Subcutaneous adipose tissue (tissue), 4 donors: ENCODE measurements around the gene UCHL5. TPM values are rescaled to one million over a fixed set of nuclear protein-coding genes. Genes with fewer than 3 reads are reported as not detected.

Experiments used
- total RNA-seq, 4 donors: library from RNA; depleted of rRNA; stranded (reverse); fragments of >200 nt; gene quantifications; one replicate each; pipeline ENCODE4 v1.1.0, GENCODE V29; 2016
- TF ChIP-seq, protein P1 (sequence below): fragments of 450-650 bp; IDR thresholded peaks from one replicate; pipeline ENCODE4 v1.5.1; 2016; ENCODE audit warnings: low read depth, mild to moderate bottlenecking, control low read depth, antibody characterized with exemption, moderate library complexity

Gene UCHL5
- total RNA-seq, 4 donors from 2014 or later: 29.2 to 42.6 (median 34.0) TPM

DNA sequence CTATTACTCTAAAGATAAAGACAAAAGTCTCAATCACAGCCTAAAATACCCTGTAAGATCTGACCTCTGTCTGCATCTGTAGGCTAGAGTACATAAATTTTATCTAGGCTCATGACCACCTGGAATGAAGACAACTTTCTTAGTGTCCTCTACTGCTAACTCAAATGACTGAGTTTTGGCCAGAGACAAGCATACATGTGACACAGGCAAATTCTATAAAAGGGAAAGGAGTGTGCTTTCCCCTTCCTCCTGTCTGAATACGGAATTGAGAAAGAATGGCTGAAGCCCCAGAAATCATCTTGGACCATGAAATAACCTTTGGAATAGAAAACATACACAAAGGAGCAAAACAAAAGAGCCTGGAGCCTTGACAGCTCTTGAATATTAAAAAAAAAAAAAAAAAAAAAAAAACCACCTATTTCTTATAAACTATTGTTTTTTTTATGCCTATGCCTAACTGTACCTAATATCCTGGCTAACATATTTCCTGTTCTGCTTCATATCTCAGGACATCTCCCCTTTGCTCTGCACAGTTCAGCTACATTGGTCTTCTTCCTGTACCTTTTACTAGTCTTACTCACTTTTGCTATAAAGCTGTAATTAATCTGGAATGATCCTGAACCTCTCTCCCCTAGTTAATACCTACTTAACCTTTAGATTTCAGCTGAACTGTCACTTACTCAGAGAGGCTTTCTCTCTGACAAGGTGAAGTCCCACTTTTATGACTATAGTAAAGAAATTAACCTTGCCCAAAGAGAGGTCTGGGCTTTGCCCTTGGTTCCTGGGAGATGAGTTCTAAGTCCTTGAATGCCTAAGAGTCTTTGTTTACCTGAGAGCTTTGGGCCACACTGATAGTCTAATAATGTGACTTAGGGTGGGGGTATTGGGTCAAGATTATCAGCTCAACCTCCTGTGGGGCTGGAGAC, 16.1 kb downstream of the UCHL5 start:
- TF ChIP-seq, protein P1, sequence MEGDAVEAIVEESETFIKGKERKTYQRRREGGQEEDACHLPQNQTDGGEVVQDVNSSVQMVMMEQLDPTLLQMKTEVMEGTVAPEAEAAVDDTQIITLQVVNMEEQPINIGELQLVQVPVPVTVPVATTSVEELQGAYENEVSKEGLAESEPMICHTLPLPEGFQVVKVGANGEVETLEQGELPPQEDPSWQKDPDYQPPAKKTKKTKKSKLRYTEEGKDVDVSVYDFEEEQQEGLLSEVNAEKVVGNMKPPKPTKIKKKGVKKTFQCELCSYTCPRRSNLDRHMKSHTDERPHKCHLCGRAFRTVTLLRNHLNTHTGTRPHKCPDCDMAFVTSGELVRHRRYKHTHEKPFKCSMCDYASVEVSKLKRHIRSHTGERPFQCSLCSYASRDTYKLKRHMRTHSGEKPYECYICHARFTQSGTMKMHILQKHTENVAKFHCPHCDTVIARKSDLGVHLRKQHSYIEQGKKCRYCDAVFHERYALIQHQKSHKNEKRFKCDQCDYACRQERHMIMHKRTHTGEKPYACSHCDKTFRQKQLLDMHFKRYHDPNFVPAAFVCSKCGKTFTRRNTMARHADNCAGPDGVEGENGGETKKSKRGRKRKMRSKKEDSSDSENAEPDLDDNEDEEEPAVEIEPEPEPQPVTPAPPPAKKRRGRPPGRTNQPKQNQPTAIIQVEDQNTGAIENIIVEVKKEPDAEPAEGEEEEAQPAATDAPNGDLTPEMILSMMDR: no peak

DNA sequence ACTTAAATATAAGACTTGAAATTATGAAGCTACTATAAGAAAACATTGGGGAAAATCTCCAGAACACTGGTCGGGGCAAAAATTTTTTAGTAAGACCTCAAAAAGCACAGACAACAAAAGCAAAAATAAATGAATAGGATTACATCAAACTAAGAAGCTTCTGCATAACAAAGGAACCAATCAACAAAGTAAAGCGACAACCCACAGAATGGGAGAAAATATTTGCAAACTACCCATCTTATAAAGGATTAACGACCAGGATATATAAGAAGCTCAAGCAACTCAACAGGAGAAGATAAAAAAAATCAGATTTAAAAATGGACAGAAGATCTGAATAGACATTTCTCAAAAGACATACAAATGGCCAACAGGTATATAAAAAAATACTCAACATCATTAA, 19.1 kb downstream of the UCHL5 start:
- TF ChIP-seq, protein P1: no peak

DNA sequence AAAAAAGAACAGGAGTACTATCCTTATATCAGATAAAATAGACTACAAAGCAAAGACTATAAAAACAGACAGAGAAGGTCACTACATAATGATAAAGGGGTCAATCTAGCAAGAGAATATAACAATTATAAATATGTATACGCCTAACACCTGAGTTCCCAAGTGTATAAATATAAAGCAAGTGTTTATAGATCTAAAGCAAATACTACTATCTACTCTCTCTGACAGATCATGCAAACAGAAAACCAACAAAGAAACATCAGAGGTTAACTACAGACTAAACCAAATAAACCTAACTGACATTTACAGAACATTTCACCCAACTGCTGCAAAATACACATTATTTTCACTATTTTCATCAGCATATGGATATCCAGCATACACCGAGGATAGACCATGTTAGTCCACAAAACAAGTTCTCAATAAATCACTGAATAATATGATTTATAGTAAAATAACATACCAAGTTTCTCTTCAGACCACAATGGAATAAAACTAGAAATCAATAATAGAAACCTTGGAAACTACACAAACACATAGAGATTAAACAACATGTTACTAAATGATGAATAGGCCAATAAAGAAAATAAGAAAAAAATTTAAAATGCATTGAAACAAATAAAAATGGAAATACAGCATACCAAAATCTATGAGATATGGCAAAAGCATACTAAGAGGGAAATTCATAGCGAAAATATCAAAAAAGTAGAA, 22.7 kb downstream of the UCHL5 start:
- TF ChIP-seq, protein P1: no peak

DNA sequence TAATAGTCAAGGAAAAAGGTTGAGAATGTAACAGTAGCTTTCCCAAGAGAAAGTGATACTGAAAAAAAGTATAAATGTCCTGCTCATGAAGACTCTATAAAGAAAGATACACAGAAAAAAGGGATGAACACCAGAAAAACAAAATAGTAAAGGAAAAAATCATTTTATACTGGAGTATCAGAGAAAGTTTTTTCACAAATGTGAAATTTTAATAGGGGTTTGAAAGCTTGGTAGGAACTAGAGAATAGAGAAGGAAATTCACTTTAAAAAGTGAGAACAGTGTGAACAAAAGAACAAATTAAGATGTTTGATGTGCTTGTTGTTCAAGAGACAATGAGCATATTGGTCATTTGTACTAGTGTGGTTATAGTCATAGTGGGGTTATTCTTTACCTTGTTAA, 25.6 kb downstream of the UCHL5 start:
- TF ChIP-seq, protein P1: no peak

DNA sequence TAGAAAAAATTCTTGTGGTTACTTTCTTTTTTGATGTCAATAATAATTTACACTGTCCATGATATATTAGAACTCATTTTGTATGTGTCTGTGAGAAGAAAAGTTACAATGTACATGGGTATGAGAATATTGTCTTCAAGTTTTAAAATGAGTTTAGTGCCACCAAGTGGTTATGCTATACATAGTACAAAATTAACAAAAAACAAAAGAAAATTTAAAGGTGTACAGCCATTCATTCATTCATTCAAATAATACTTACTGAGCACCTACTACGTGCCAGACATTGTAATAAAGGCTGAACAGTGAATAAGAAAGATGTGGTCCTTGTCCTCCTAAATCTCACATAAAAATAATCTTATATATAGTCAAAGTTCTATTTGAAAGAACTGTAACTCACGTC, 27.7 kb downstream of the UCHL5 start:
- TF ChIP-seq, protein P1: no peak

DNA sequence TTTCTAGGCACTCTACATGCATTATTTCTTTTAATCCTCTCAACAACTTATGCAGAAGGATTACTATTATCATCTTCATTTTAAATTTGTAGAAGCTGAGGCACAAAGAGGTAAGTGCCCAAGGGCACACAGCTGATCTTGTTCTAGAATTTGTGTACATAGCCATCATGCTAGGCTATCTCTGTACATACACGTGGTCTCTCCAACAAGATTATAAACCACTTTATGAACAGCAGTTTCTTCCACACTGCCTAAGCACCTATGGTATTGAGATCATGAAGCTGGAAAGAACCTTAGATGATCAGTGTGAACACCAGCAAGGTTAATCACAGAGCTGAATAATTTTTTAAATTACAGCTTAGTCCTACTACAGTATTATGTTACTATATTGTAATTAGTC, 28.9 kb downstream of the UCHL5 start:
- TF ChIP-seq, protein P1: no peak

DNA sequence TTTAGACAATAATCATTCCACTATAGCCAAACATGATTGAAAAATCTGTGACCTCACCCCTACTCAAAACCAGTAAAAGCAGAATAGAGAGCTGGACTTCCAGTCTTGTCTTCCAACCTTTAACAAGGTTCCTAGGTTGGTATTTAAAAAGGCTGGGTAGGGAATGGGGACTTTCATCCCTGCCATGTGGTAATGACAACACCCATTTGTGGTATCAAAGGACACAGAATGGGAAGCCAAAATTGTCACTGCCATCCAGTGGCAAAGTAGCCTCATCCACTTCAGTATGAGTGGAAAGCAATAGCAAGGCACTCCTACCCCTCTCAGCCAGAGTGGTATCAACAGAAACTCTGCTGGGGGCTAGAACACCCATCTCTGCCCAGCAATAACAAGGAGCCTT, 33.9 kb downstream of the UCHL5 start:
- TF ChIP-seq, protein P1: no peak
